GM21576 (cell line): ENCODE results near the gene ZMYND19.
"Not testable (repeated sequence)": the region's sequence is repeated elsewhere in the genome, so short reads cannot be mapped to it uniquely, and the experiment has no call there.

Source experiments
- ATAC-seq: cut with Tn5 transposase; IDR thresholded peaks from one replicate; pipeline ENCODE4 v1.9.1; 2021; ENCODE audit warnings: mild to moderate bottlenecking, moderate library complexity; ENCODE audit not compliant: unreplicated experiment

The ZMYND19 gene

GRCh38 chr9:137589441-137590122 lies 730 bp downstream of the ZMYND19 start:
- peak; percentile 22 for ATAC-seq

GRCh38 chr9:137588891-137589290 lies 1.4 kb downstream of the ZMYND19 start:
- no peak for ATAC-seq

DNA sequence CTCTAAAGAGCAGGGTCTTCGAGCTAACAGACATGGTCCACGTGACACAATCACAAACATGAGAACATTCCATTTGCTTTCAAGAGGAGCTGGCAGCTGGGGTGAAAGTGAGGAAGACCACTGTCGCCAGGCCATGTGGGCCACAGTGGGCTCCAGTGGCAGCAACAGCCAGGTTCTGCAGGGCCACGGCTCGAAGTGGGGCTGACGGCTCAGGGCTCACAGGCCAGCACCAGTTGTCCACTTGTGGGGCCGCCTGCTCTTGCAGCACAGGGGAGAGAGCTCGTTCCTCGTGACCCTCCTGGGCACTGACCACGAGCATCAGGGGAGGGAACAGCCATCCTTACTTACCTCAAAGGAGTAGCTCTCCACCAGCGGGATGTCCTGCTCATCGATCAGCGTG lies 2.0 kb downstream of the ZMYND19 start:
- ATAC-seq = no peak

DNA sequence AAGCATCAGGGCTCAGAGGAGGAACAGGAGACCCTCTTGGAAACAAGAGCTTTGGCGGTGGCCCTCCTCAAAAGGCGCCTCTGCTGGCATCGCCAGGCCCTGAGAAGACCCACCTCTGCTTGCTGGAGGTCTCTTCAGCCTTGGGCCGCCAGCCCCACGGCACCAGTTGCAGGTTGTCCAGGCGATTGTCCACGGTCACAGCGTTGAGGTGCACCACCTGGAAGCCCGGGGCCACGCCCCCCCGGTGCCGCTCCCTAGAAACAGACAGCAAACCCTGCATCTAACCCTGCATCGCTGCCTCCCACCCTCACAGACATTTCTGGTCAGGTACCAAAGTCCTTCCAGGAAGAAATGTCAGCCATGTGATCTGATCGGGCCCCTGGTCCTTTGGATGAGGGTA lies 3.5 kb downstream of the ZMYND19 start:
- no peak for ATAC-seq

DNA sequence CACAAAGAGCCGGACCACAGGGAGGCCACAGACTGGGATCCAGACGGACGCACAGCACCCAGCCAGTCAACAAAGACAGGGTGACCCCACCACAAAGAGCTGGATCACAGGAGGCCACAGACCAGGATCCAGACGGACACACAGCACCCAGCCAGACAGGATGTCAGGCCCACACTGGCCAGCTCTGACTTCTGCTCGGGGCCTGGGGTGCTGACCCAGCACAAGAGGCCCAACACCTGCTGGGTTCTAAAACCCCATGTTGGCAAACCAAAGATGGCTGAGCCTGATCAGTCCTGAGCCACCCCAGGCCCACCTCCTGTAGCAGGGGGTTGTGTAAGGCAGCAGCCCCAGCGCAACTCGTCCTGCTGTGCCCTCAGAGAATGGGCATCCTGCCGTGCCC lies 6.4 kb downstream of the ZMYND19 start:
- ATAC-seq = no peak

GRCh38 chr9:137583347-137583746 lies 7.0 kb downstream of the ZMYND19 start:
- no peak for ATAC-seq

DNA sequence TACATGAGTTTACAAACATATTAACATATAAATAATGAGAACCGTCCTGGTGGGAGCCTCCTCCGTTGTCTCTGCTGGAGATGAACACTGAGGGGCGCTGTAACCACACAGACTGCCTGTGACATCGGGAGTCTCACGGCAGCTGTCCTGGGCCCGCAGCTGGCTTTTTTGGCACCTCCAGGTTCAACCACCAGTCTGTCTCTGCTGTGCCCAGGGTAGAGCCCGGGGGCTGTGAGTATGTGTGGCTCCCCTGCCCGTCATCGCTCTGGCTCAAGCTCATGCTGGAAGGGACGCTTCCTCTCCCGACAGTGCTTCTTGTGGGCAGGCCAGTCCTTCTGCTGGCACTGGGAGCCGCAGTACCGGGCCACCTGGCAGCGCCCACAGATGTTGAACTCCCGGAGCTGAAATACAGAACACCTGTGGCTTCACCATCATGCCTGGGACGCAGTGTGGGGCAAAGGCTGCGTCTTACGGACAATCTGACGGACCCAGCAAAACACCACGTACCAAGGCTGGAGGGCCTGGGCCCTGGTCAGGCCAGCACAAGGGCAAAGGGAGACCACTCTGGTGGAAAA lies 7.9 kb downstream of the ZMYND19 start:
- no peak for ATAC-seq

DNA sequence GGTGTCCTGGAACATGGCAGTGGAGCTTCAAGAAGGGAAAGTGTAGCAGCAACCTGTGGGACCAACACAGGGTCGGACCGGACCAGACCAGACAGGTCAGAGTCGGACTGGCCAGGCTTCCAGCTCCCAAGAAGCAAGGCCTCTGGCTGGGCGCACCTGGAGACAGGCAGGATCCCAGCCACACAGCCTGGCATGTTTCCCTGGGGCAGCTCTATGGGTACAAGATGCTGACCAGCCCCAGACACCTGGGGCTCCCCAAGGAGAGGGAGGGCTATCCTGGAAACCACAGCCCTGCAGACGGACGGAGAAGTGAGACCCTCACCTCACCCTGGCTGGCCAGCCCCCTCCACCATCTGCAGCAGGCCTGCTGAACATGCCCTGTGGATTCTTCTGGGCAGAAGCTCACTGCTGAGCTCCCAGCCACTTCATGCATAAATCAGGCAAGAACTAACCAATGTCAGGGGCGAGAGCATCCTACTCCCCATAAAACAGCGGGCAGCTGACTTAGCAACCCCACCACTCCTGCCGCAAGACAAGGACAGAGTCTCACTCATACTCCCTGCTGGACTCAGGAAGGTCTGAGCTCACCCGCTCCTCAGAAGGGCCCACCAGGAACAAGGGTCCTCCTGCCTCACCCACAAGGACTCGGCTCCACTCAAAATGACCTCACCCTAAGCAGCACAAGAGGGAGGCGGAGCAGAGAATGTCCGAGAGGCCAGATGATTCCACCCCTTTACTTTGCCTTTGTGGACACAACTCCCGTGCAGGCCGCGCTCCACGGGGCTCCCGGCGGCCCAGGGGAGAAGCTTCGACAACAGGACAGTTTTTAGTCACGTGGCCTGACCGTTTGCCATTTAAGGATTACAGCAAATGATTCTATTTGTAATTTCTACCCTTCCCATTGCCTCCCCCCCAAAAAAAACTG lies 8.7 kb downstream of the ZMYND19 start:
- ATAC-seq = no peak

DNA sequence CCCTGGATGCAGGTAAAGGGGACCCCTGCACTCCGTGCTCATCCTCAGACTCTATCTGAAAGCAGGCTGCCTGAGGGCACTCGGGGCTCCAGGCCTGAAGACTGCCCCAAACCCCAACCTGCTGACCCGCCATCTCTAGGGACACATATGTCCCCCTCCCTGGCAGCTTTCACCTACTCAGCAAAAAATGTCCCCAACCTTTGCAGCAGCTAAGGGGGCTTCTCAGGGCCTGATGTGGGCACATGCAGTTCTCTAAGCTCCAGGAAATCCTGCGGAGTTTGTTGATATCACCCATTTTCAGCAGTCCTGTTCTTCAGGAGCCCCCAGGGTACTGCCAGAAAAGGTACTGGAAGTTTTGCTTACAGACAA lies 9.4 kb downstream of the ZMYND19 start:
- no peak for ATAC-seq

GRCh38 chr9:137580209-137580953 lies 9.9 kb downstream of the ZMYND19 start:
- ATAC-seq = no peak

- ATAC-seq = no peak
Observed at GRCh38 chr9:137579259-137579604, 11.1 kb downstream of the ZMYND19 start.

- ATAC-seq = peak; percentile 72
Observed at GRCh38 chr9:137578518-137579258, 11.6 kb downstream of the ZMYND19 start, which contains the start of gene DPH7. TSS of gene DPH7 (minus strand) at chr9:137578925. CDS start at chr9:137578777, 148 bp downstream.

DNA sequence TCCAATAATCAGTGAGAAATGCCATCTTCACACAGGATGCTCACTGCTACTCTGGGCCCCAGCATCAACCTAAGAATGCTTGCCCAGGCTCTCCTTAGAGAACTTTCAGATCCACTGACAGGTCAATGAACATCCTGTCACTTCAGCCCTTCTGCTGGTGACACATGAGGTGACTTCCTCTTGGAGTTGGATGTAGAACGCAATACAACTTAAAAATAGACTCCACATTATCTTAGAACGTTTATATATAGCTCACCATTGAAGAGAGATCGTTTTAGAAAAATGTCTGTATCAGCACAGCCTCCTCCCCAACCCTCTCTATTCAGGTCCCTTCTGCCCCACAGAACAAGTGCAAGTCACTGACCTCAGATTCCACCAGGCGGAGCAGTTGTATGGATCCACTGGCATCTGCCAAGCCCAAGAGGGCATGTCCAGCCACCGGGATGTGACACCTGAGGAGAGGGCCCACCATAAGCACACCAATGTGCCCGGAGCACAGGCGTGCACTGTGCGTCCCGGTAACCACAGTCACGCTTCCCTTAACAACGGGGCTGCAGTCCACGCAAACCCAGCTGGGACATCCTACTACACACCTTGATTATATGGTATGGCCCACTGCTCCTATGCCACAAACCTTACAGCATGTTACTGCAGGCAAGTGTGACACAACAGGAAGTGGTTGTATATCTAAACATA lies 14.4 kb downstream of the ZMYND19 start:
- no peak for ATAC-seq

DNA sequence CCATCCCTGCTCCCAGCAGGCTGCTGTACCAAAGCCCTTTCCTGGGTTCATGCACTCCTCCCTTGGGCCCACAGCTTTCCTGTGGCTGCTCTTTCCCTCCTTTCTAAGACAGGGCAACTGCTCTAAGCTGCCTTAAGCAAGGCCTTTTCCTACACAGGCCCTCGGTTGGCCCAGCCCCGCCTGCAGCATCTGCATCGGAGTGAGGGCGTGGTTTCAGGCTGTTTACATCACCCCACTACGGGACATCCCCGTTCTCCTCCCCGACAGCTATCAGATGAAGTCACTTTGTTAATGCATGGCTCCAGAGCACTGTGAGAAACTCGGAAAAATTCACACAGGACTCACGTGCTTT lies 15.0 kb downstream of the ZMYND19 start:
- ATAC-seq = no peak

- ATAC-seq = no peak
Observed at GRCh38 chr9:137574192-137574591, 16.1 kb downstream of the ZMYND19 start.

DNA sequence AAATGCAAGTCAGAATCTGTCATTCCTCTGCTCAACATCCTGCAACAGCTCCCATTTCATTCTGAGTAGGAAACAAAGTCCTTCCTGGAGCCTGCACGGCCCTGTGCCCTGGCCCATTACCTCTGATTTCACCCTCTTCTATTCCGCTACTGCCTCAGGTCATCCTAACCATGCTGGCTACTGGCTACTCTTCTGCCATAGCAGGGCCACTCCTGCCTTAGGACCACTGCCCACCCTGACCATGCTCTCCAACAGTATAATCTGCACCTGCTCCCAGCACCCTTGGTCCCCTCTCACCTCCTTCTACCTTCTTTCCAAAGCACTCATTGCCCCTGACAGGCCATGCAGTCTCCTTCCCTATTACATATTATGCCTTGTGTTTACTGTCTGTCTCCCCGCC lies 19.7 kb downstream of the ZMYND19 start:
- no peak for ATAC-seq

- no peak for ATAC-seq
Observed at GRCh38 chr9:137569609-137570203, 20.6 kb downstream of the ZMYND19 start.

DNA sequence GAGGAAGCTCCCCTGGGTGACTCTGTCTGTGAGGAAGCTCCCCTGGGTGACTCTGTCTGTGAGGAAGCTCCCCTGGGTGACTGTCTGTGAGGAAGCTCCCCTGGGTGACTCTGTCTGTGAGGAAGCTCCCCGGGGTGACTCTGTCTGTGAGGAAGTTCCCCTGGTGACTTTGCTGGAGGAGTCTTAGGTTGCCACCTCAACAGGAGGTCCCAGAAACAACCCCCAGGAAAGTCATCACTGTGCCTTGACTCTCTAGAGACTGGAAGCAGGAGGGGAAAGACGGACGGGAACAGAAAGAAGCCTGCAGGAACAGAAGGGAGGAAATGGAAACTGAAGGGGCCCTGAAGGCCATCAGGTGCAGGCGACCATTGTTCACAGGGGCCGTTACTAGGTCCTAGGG lies 21.9 kb downstream of the ZMYND19 start:
- not testable (repeated sequence) for ATAC-seq

GRCh38 chr9:137564817-137565411 lies 25.4 kb downstream of the ZMYND19 start:
- no peak for ATAC-seq
